ENCODE measurements around the gene TSHZ2.

TSHZ2 gene

GRCh38 chr20:52983726-52984450 lies 11.7 kb downstream of the TSHZ2 start:
- H3K4me3 ChIP-seq (ENCODE audit: low read depth, low read length, poor library complexity, severe bottlenecking), result no peak overlapping the region

GRCh38 chr20:52984451-52984810 lies 12.3 kb downstream of the TSHZ2 start:
- H3K27me3 ChIP-seq (ENCODE audit: insufficient read depth, low read length), result no peaks in the 10 kb centered on the region
- TF ChIP-seq EZH2 (IDR thresholded peaks at IDR 0.05; ENCODE audit: borderline replicate concordance, low read length), result no peak
- TF ChIP-seq CTCF (IDR thresholded peaks at IDR 0.05; ENCODE audit: low read length), result no peak
- H2AFZ ChIP-seq (ENCODE audit: low read length), result no peak overlapping the region
- H3K9ac ChIP-seq (ENCODE audit: low read length), result no peak overlapping the region
- no peaks in the 10 kb centered on the region for H3K9me3 ChIP-seq (ENCODE audit: low read length)
- H3K4me2 ChIP-seq (ENCODE audit: low read length), result peak overlapping the region; percentile 11; the same call in 1 of the 2 replicates
- H3K4me3 ChIP-seq (ENCODE audit: low read depth, low read length, poor library complexity, severe bottlenecking), result no peak overlapping the region
- no peaks in the 10 kb centered on the region for H4K20me1 ChIP-seq (ENCODE audit: insufficient read depth, low read length)
- no peaks in the 10 kb centered on the region for H3K36me3 ChIP-seq (ENCODE audit: insufficient read depth, low read length)
- no peaks in the 10 kb centered on the region for H3F3A ChIP-seq (ENCODE audit: insufficient read depth, low read length)
- H3K9me2 ChIP-seq (ENCODE audit: low read depth, low read length), result no peaks in the 10 kb centered on the region
- H3K4me1 ChIP-seq (ENCODE audit: insufficient read depth, low read length, severe bottlenecking), result no peaks in the 10 kb centered on the region
- H3K27ac ChIP-seq (ENCODE audit: low read depth, low read length, poor library complexity, severe bottlenecking), result no peak overlapping the region
- no peaks in the 10 kb centered on the region for H3K79me2 ChIP-seq (ENCODE audit: insufficient read depth, low read length)

More at GRCh38 chr20:52983726-52984450, 11.7 kb downstream of the TSHZ2 start:
- Histone ChIP-seq H2AFZ (ENCODE audit: low read length) (no peak overlapping the region), H3K4me1 (ENCODE audit: insufficient read depth, low read length, severe bottlenecking) (no peaks in the 10 kb centered on the region), H3K27ac (ENCODE audit: low read depth, low read length, poor library complexity, severe bottlenecking) (no peak overlapping the region), H3K79me2 (ENCODE audit: insufficient read depth, low read length) (no peaks in the 10 kb centered on the region), H3K9ac (ENCODE audit: low read length) (no peak overlapping the region), H3K4me2 (ENCODE audit: low read length) (peak overlapping the region; percentile 11; the same call in 1 of the 2 replicates), H3F3A (ENCODE audit: insufficient read depth, low read length) (no peaks in the 10 kb centered on the region), H3K9me2 (ENCODE audit: low read depth, low read length) (no peaks in the 10 kb centered on the region), H4K20me1 (ENCODE audit: insufficient read depth, low read length) (no peaks in the 10 kb centered on the region), H3K9me3 (ENCODE audit: low read length) (no peaks in the 10 kb centered on the region), H3K36me3 (ENCODE audit: insufficient read depth, low read length) (no peaks in the 10 kb centered on the region), H3K27me3 (ENCODE audit: insufficient read depth, low read length) (no peaks in the 10 kb centered on the region)
- TF ChIP-seq CTCF (IDR thresholded peaks at IDR 0.05; ENCODE audit: low read length) (no peak), EZH2 (IDR thresholded peaks at IDR 0.05; ENCODE audit: borderline replicate concordance, low read length) (no peak)

- Histone ChIP-seq H3K36me3 (ENCODE audit: insufficient read depth, low read length) (no peaks in the 10 kb centered on the region), H3K27ac (ENCODE audit: low read depth, low read length, poor library complexity, severe bottlenecking) (no peak overlapping the region), H3K9me2 (ENCODE audit: low read depth, low read length) (no peaks in the 10 kb centered on the region), H3K4me1 (ENCODE audit: insufficient read depth, low read length, severe bottlenecking) (no peaks in the 10 kb centered on the region), H4K20me1 (ENCODE audit: insufficient read depth, low read length) (no peaks in the 10 kb centered on the region), H3K27me3 (ENCODE audit: insufficient read depth, low read length) (no peaks in the 10 kb centered on the region), H3K4me2 (ENCODE audit: low read length) (no peak overlapping the region), H3K4me3 (ENCODE audit: low read depth, low read length, poor library complexity, severe bottlenecking) (no peak overlapping the region), H3K9me3 (ENCODE audit: low read length) (no peaks in the 10 kb centered on the region), H3K79me2 (ENCODE audit: insufficient read depth, low read length) (no peaks in the 10 kb centered on the region), H3K9ac (ENCODE audit: low read length) (no peak overlapping the region), H2AFZ (ENCODE audit: low read length) (no peak overlapping the region), H3F3A (ENCODE audit: insufficient read depth, low read length) (no peaks in the 10 kb centered on the region)
- TF ChIP-seq EZH2 (IDR thresholded peaks at IDR 0.05; ENCODE audit: borderline replicate concordance, low read length) (no peak), CTCF (IDR thresholded peaks at IDR 0.05; ENCODE audit: low read length) (no peak)
Observed at GRCh38 chr20:52985687-52986086, 13.5 kb downstream of the TSHZ2 start.

Measured in OCI-LY1 (cell line).